Stimulated activated CD4-positive, alpha-beta T cell treated with anti-CD3 and anti-CD28 coated beads, Interleukin-12 subunit alpha, Interleukin-12 subunit beta, amount 100 ng/mL, for 24 hours (primary cell): Measurements from ENCODE around the gene NPTXR.

Experiments
- DNase-seq, 2 experiments: peaks; one replicate each; pipeline ENCODE4 v3.0.0-alpha.2; 2020; ENCODE audit warnings: low read depth in 2 of 2

Gene NPTXR

DNA sequence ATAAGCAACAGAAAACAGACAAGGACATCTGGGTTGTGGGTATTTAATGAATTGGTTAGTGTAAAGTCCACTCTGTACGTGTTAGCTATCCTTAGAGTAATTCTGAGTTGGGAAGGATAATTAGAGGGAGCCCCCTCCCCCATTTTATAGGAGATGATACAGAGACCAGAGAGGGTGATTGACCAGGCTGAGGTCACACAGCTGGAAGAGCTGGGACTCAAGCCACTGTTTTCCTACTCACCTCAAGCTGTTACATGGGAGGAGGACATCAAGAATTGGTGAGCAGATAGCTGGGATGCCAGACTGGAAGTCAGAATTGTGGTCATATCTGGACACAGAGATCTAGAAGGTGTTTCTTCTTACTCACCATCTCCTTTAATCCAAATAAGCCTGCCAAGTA is 8.7 kb upstream of the NPTXR start:
- DNase-seq = no peak

DNA sequence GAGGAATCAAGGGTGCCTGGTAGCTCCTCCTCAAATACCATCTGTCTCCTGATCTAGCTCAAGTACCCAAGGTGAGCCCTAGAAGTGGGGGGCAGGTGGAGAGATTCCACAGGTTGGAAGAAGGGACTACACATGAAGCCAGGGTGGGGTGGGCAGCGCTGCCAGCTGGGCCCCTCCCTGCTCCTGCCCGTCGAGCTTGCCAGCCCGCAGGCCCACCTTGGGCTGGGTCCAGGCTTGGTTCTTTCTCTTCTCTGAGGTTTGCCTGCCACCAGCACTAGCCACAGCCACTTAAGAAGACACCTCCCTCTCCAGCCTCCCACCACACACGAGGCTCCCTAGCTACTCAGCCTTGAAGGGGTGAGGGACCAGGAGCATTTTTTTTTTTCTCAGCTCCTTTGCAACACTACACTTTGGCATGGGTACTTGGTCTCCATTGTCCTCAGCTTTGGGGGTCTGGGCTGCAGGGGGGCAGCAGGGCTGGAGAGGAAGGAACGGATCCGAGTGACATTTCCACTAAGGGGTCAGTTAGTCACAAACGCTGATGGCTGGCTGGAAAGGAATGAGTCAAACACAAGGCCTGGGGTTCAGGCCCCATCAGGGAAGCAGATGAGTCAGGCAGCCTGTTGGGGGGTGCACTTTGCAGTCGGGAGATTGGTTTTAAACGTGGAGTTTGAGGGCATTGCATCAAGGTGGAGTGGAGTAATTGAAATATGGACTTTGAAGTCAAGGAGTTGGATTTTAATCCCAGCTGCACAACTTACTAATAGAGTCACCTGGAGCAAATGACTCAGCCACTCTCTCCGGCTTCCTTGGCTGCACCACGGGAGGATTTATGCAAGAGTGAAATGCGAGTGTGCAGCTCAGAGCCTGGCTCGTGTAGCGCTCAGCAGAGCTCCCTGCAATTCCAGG is 7.4 kb upstream of the NPTXR start:
- DNase-seq = no peak

DNA sequence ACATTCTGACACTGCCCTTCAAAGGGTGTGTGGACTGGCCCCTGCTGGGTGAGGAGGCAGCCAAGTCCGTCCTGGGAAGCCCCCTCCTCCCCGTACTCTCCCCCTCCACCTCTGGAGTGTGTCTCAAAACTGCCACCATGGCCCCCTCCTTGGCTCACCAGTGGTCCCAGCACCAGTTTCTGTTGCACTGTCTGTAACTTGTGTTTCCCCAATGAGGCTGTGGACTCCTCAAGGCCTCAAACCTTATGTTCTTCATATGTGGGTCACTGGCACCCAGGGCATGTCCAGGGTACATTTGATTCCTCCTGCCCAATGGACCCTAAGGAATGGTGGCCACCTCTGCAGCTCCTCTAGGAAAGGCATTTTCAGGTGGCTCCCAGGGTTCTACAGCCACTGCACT is 6.6 kb upstream of the NPTXR start:
- no peak for DNase-seq

DNA sequence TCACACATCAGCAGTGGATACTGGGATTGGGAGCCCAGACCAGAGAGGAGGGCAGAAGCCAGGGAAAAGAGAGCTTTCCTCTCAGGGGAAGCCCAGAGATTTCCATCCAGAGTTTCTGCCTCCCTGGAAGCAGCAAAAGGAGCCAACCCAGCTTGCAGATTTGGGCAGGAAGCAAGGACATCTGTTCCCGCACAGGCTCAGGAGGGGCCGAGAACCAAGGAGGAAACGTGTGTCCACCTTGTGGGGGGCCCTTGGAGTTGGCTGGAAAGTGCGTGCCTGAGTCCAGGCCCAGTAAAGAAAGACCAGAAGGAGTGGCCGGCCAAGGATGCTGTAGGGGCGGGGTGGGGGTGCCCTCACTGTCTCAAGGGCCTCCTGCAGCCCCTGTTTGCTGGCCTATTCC is 6.0 kb upstream of the NPTXR start:
- no peak for DNase-seq

DNA sequence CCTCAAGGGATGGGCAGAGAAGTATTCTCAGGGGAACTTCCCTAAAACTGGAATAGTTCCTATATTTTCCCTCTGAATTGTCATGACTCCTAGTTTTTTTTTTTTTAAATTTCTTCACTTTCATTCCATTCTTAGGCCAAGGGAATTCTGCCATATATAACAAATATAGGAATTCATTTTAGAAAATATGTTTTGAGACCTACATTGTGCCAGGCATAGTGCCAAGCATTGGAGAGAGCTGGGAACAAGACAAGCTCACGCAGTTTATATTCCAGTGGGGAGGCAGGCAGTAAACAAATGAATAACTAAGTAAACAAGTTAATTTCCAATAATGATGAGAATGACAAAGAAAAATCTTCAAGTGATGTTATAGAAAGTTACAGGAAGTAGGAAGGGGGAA is 2.6 kb upstream of the NPTXR start:
- no peak for DNase-seq

DNA sequence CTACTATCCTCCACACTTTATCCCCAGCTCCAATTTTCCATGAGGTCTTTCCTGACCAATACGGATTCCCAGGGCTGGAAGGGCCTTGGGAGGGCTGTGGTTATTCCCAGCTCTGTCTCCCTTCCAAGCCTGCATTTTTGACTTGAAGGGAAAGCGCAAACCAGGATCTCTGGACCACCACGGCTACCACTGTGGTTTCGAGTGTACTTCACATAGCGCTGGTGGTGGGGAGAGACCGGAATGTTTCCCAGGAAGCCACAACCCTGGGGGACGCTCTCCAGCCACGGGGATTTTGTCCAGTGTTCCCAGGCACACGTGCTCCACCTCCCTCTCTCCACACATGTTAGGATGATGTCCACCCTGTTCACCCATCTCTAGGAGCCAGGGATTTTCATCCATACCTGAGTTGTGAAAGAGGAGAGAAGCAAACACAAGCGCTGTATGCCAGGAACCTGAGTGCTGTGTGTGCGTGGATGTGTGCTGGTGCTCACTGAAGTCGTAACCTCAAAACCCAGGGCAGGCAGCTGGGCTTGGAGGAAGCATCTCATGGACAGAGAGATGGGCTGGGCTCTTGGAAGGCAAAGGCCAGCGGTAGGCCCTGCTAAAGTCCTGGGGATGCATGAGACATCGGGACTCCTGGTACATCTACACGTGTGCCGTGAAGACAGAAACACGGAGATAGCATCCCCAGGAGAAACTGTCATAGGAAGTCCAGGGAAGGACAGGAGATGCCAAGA is 1.3 kb upstream of the NPTXR start:
- no peak for DNase-seq

DNA sequence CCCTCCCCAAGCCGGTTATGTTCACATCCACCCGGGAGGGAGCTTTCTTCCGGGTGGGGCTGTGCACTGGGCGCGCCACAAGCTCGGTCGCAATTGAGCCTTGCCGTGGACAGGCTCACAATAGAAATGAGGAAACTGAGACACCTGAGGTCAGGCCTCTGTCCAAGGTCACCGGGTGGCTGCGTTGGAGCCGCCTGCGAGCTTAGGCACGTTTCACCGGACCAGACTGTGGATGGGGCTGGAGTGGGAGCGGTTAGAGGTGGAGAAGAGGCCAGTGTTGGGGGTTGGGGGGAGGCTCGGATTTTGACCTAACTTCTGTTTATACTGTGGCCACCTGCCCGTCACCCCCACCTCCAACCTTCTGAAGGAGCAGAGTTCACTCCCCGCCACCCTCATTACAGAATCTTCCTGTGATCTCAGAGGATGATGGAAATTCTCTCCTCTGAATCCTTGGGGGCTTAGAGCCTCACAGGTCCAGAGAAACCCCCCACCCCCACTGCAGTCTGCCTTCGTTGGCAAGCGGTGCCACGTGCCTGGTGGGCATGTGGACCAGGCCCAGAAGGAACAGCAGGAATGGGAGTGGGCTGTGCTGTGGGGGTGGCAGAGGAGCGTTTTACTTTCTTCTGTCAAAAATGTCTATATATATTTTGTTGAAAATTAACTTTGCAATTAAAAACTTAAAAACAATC is 631 bp upstream of the NPTXR start:
- DNase-seq = no peak

DNA sequence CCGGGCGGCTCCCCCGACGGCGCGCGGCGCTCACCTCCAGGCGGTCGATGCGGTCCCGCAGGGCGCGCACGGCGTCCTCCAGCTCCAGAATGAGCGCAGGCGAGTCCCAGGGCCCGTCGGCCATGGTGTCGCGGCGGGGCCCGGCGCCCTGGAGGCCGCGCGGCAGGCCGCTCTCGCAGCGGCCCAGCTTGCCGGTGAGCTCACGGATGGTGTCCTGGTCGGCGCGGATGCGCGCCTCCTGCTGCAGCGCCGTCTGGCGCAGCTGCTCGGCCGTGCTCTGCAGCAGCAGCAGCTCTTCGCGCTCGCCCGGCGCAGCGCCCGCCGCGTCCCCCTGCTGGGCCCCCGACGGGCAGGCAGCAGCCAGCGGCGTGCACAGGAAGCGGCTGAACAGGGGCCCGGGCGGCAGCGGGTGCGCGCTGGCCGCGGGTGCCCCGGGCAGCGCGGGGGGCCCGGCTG is 599 bp downstream of the NPTXR start:
- DNase-seq = no peak

DNA sequence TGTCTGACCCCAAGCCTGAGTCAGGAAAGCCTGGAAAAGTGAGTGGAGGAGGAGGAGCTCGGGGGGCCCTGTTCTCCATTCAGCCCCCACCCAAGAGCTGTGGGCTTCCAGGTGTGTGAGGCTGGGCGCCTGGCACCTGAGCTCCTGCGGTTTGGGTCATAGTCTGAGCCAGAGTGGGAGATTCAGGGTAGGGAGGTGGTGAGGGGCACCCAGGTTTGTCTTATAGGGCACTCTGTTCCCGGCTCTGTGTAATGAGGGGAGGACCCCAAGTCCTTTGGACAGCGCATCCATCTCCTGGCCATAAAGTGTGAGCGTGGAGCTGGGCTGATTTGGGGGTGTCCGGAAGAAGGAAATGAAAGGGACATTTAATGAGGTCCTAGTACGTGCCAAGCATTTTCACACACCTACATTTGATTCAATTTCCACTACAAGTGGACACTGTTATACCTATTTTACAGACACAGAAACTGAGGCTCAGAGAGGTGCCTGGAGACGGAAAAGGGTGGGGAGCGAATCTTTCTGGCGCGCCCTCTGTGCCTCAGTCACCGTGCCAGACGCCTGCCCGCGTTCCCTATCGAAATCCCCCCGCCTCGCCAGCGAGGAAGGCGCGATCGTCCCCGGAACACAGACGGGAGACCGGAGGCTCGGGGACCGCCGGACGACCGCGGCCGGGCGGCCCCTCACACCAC is 1.2 kb downstream of the NPTXR start:
- no peak for DNase-seq

DNA sequence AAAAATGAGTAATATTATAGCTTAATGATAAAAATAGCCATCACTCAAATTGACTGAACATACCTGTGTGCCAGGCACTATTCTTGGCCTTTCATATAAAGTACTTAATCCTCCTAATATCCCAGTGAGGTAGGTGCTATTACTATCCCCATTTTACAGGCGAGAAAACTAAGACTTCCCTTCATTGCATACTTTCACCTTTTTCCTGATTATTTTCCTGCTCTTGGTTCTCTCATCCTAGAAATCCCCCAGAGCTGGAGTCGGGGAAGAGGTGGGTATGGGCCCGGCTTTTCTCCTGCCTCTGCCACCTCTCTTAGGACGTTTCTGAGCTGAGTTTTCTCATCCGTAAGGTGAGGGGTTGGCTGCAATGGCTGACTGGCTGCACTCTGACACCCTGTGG is 2.2 kb downstream of the NPTXR start:
- DNase-seq = no peak

DNA sequence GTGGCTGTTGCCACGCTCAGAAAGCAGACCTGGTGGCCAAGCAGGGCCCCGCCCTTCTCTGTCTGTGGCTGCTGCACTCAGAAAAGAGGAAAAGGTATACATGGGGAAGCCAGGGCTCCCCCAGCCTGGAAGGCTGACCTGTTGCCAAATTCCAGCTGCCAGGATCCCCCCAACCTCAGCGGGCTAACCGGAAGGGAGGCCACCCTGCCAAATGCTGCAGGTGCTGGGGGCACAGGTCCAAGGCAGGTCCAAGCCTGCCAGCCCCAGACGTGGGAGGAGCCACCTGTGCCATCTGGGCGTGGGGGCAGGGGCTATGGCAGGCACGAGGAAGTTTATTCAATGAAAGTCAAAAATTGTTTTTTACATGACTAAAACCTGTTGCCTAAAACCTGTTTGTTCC is 2.6 kb downstream of the NPTXR start:
- DNase-seq = no peak

DNA sequence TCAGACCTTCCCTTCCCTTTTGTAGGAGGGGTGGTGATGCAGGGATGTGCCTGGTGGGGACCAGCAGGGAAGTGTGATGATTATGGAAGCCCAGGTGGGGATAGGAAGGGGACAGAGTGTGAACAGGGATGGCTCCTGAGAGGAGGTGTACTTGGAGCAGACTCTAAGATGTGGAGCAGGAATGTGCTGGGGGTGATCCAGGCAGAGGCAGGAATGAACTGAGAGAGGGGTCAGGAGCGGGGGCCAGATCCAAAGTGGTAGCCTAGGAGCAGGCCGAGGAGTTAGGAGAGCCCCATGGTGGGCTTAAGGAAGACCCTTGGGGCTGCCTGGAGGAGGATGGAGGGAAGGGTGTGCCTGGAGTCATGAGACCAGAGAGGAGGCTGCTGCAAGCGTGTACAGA is 3.7 kb downstream of the NPTXR start:
- no peak for DNase-seq

DNA sequence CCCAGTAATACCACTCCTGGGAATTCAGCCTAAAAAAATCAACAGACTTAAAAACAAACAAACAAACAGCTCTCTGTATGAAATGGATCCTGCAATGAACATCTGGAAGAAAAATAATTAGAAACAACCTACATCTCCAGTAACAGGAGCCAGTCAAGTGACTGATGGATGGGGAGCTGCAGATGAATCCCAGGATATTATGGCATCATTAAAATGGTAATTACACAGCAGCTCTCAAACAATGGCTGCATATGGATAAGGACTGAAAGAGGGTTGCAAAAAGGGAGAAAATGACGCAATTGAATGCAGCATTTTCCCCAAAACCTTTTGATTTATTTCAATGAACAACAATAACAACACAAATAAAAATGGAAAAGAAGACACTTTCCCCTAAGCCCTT is 4.1 kb downstream of the NPTXR start:
- no peak for DNase-seq

DNA sequence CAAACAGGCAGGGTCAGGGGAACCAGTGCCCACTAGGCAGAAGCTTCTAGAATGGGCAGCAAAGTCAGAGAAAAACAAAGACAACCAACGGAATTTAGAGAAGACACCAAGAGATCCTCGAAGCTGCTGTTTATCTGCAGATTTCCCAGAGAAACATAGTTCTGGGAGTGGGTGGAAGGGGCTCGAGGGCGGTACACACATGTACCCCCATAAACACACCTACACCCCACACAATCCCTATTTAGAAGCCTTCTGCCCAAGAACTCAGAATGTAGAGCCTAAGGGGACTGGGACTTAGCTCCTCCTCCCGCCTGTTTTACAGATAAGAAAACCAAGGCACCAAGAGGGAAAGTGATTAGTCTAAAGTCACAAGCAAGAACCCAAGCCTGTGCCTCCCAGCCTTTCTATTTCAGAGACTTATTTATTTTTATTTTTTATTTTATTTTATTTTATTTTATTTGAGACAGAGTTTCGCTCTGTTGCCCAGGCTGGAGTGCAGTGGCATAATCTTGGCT is 6.4 kb downstream of the NPTXR start:
- DNase-seq = no peak

DNA sequence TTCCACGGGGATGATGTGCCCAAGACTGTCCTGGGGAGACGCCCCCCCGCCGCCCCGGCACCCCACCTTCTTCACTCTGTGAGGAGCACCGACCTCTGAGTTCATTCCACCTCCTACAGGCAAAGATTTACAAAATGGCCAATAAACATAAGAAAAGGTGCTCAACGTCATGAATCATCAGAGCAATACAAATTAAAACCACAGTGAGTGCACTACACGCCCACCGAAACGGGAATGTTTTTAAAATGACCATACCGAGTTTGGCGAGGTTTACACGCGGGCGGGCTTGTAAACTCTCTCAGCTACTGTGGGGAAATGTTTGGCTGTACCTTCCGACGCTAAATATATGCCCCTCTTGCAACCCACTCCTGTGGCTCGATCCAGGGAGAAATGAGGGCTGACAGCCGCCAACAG is 7.9 kb downstream of the NPTXR start:
- DNase-seq = no peak

DNA sequence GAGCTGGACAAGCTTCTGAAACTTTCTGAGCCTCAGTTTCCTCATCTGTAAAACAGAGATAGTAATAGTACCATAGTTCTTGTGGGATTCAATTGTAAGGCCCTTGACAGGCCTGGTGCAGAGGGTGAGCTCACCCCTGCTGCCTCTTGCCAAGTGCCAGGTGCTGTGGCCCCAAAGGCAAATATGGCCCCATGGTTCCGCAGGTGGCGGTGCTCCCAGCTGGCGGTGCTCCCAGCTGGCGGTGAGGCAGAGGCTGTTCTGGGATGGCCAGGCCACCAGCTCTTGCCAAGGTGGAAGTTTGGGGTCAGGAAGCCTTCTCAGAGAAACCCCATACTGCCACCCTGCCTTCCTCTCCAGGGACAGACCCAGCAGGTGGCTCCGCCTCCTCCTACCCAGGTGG is 8.8 kb downstream of the NPTXR start:
- no peak for DNase-seq

DNA sequence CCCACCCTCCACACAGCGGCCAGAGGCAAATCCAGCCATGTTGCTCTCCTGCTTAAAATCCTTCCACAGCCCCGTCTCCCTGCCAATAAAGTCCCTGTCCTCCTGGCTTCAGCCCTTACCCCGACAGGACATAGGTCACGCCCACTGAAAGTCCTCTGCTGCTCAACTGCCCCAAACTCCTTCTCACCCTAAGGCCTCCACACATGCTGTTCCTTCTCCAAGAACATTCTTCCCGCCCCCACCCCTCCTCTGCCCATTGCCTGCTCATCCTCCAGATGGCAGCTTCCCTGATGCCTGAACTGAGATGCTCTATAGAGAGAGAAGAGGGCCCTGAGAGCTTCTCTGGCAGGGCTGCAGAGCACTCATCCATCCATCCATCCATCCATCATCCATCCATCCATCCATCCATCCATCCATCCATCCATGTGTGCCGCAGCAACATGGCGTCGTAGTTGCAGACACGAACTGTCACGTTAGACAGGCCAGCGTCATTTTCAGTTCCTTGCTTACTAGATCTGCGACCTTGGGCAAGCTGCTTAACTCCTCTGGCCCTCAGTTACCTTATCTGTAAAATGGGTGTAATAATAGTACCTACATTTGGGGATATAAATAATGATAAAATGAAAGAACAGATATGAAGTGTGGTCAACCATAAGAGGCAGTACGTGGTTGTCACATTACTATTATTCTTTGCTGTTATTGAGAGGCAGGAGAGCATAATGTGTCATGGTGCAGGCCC is 9.4 kb downstream of the NPTXR start:
- DNase-seq = no peak

DNA sequence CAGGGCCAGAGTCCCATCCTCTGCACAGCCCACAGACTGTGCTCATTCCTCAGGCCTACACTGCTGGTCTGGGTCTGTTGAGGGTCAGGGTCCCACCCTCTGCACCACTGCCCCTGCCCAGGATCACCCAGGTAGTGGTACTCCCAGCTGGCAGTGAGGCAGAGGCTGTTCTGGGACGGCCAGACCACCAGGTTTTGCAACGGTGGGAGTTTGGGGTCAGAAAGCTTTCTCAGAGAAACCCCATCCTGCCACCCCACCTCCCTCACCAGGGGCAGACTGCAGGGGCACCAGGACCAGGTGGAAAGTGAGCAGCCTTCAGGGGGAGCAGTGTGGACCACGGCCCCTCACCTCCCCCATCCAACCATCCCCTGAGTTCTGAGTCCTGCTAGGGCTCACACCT is 10.8 kb downstream of the NPTXR start:
- DNase-seq = no peak

DNA sequence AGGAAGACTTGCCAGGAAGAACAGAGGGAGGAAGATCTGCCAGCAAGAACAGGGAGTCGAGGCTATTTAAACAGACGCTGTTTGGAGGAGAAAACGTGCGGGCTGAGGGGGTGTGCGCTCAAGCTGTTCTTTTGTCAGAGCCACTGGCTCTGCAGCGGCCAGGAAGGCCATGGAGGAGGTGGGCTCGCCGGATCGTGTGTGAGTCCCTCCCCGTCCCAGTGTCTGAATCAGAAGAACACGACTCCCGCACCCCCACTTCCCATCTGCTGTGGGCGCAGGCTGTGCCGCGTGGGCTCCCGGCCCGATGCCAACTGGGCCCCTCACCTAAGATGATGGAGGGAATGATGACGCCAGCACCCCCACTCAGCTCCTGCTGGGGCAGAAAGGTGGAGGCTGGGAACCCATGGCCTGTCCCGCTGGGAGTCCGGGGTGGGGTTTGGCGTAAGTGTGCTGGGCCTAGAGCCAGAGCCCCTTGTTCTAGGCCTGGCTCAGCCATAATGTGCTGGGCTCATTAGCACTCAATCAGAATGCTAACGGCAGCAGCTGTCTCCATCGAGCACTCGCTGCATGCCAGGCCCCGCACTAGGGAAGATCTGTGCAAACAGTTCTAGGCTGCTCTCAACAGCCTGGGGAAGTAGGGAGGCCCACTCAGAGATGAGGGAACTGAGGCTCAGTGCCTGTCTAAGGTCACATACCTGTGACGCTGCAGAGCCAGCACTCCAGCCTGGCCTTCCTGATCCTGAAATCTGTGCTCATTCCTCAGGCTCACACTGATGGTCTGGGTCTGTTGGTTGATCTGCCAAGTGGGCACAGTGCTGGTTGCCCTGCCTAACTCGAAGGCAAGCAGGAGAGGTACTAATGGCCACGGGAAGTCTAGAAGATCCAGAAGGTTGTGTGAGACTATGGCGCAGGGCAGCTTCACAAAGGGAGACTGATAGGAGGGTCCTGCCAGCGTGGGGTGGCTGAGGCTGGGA is 11.5 kb downstream of the NPTXR start:
- DNase-seq = no peak
